Endothelial cell of umbilical vein (primary cell): Measurements from ENCODE around the gene ATF3. TPM values are rescaled to one million over a fixed set of nuclear protein-coding genes. Genes with fewer than 3 reads are reported as not detected.

Experiments used
- BruUV-seq: library from RNA; stranded (reverse); fragments of 400-500 nt; replicated peaks from 2 replicates; lab custom pipeline; 2021; lab: Mats Ljungman, UMichigan
- CTCF ChIA-PET: fragments of 300-600, 350-600 bp; sonication (Branson Sonifier 250); formaldehyde crosslinking; loops from one replicate; lab custom pipeline; 2021; ENCODE audit warnings: antibody characterized with exemption, inconsistent platforms; lab: Charles Lee
- POLR2A ChIA-PET: fragments of 300-600, 350-600 bp; sonication (Branson Sonifier 250); formaldehyde crosslinking; loops from one replicate; lab custom pipeline; 2021; ENCODE audit warnings: antibody characterized with exemption, inconsistent platforms; lab: Charles Lee
- DNase-seq: peaks from one replicate; pipeline ENCODE4 v3.0.0-alpha.2; 2011; ENCODE audit warnings: low read depth, low spot score
- FAIRE-seq: peaks from 2 replicates; lab custom pipeline; 2011; peaks lifted over from hg19 to GRCh38; lab: Jason Lieb, UNC
- H2AFZ ChIP-seq: 2 replicates; pipeline ENCODE4 v1.6.0; 2012; ENCODE audit warnings: low read depth, low read length, control low read depth, inconsistent platforms
- H3K27ac ChIP-seq: 2 replicates; pipeline ENCODE4 v1.5.1; 2011; ENCODE audit warnings: low read depth, mild to moderate bottlenecking, control low read depth, low read length, moderate library complexity; ENCODE audit not compliant: insufficient read depth
- H3K27me3 ChIP-seq, 2 experiments: 2 replicates each; pipeline versions ENCODE4 v1.6.0 to v1.6.1; 2011; ENCODE audit warnings: low read length in 2 of 2, mixed read lengths in 1 of 2; ENCODE audit not compliant: control insufficient read depth in 2 of 2, insufficient read depth in 2 of 2
- H3K36me3 ChIP-seq, 2 experiments: 2 replicates in 1 of 2; 3 replicates in 1 of 2; pipeline ENCODE4 v1.5.1; 2011; ENCODE audit warnings: low read length in 2 of 2, mild to moderate bottlenecking in 1 of 2, moderate library complexity in 1 of 2; ENCODE audit not compliant: control insufficient read depth in 2 of 2, insufficient read depth in 2 of 2; ENCODE audit errors: extremely low read depth in 1 of 2
- H3K4me1 ChIP-seq: 3 replicates; pipeline ENCODE4 v1.5.1; 2011; ENCODE audit warnings: mild to moderate bottlenecking, low read length; ENCODE audit not compliant: control insufficient read depth, insufficient read depth; ENCODE audit errors: extremely low read depth
- H3K4me2 ChIP-seq: 2 replicates; pipeline ENCODE4 v1.6.1; 2011; ENCODE audit warnings: low read length, control low read depth, mixed read lengths; ENCODE audit not compliant: insufficient read depth
- H3K4me3 ChIP-seq, 3 experiments: fragments of 200-600 bp in 1 of 3; sonication (generic), shearing (Covaris generic) in 1 of 3; replicated peaks in 1 of 3; 2 replicates each; pipeline ENCODE4 v1.5.1; 2011 to 2016; ENCODE audit warnings: control low read depth in 3 of 3, low read length in 3 of 3, mild to moderate bottlenecking in 2 of 3, inconsistent platforms in 1 of 3, low read depth in 1 of 3, moderate library complexity in 1 of 3; ENCODE audit not compliant: insufficient read depth in 1 of 3
- H3K79me2 ChIP-seq: 2 replicates; pipeline ENCODE4 v1.6.0; 2012; ENCODE audit warnings: low read length, inconsistent platforms; ENCODE audit not compliant: control insufficient read depth, insufficient read depth
- H3K9ac ChIP-seq: replicated peaks from 2 replicates; pipeline ENCODE3; 2011; ENCODE audit warnings: low read length, control low read depth; ENCODE audit not compliant: insufficient read depth; ENCODE audit errors: extremely low read depth
- H3K9me1 ChIP-seq: replicated peaks from 3 replicates; pipeline ENCODE4 v1.6.0; 2011; ENCODE audit warnings: mild to moderate bottlenecking, low read length; ENCODE audit not compliant: control insufficient read depth, insufficient read depth; ENCODE audit errors: extremely low read depth
- H3K9me3 ChIP-seq: replicated peaks from 2 replicates; pipeline ENCODE4 v1.5.1; 2012; ENCODE audit warnings: low read length, inconsistent platforms; ENCODE audit not compliant: control insufficient read depth, insufficient read depth
- H4K20me1 ChIP-seq: replicated peaks from 2 replicates; pipeline ENCODE3; 2011; ENCODE audit warnings: mild to moderate bottlenecking, low read length; ENCODE audit not compliant: control insufficient read depth, insufficient read depth; ENCODE audit errors: extremely low read depth
- CTCF ChIP-seq, 2 donors: IDR thresholded peaks; 1 replicate in 1 of 2; 2 replicates in 1 of 2; pipeline ENCODE4 v1.5.1; 2011; ENCODE audit warnings: low read length in 2 of 2, mild to moderate bottlenecking in 2 of 2, moderate library complexity in 2 of 2, control low read depth in 1 of 2, inconsistent platforms in 1 of 2, low read depth in 1 of 2; ENCODE audit not compliant: insufficient read depth in 1 of 2; ENCODE audit errors: extremely low read depth in 1 of 2
- FOS ChIP-seq: IDR thresholded peaks from 2 replicates; pipeline ENCODE4 v1.6.1; 2011; ENCODE audit warnings: mild to moderate bottlenecking, low read length, moderate library complexity, borderline replicate concordance; ENCODE audit not compliant: insufficient read depth
- JUN ChIP-seq: IDR thresholded peaks from 2 replicates; pipeline ENCODE4 v1.6.1; 2011; ENCODE audit warnings: borderline replicate concordance, low read depth; ENCODE audit not compliant: insufficient read length, insufficient read depth
- MAX ChIP-seq: IDR thresholded peaks from 2 replicates; pipeline ENCODE4 v1.6.1; 2011; ENCODE audit not compliant: insufficient read depth, insufficient read length
- POLR2AphosphoS5 ChIP-seq: IDR thresholded peaks from 2 replicates; pipeline ENCODE4 v1.6.1; 2012; ENCODE audit warnings: low read depth, mild to moderate bottlenecking, control low read depth, low read length, moderate library complexity; ENCODE audit not compliant: insufficient read depth
- dilution Hi-C: fragments of 300-500 bp; cut with MboI; formaldehyde crosslinking; loops from one replicate; pipeline ENCODE4 v1.15.0; 2019; ENCODE audit warnings: low sequenced_read_pairs; ENCODE audit not compliant: extremely low pct_ligation_motif_present
- intact Hi-C: fragments of 100-400 bp; cut with micrococcal nuclease; formaldehyde crosslinking; loops from one replicate; pipeline ENCODE4 v1.10.0; 2022
- polyA plus RNA-seq, 4 experiments: library from polyadenylated mRNA; depleted of rRNA in 3 of 4; stranded (reverse) in 3 of 4; unstranded in 1 of 4; fragments of >200 nt; gene quantifications; 2 replicates each; pipeline versions ENCODE4 v1.2.1 to v1.2.3, GENCODE V29; 2011 to 2012; ENCODE audit warnings: missing spikeins in 1 of 4
- total RNA-seq: library from RNA; stranded (reverse); gene quantifications from 2 replicates; pipeline ENCODE4 v1.2.3, GENCODE V29; 2021

Gene ATF3
- total and polyA plus RNA-seq, 2 donors (not counting 3 experiments of a cell fraction or from before 2014, with no cell fraction given): 6.1 to 17.1 TPM

GRCh38 chr1:212649020-212649419 lies 40.5 kb downstream of the ATF3 start:
- no TSS peak for BruUV-seq

More at GRCh38 chr1:212649020-212649419, 40.5 kb downstream of the ATF3 start:
- H3K79me2 ChIP-seq: no peaks in the 10 kb centered on the region
- H3K27me3 ChIP-seq: peaks cover 0 to 3% of the 10 kb centered on the region in 2 experiments
- ChIA-PET CTCF (interaction anchor here (1.3 to 2.8 kb wide), 4 partner anchors 16 to 193 kb away, joined by 3 to 17 read pairs (median 6); no protein-coding TSS in a partner anchor), POLR2A (no interaction called here)
- dilution Hi-C loops (no loop called here), intact Hi-C loops (no loop called here)
- no peak overlapping the region for H2AFZ ChIP-seq
- DNase-seq (no peak), FAIRE-seq (no peak)
- no peak for TF ChIP-seq MAX
- no peak for TF ChIP-seq JUN
- no peak for TF ChIP-seq CTCF (IDR thresholded peaks at IDR 0.05; ENCODE audit: extremely low read depth in 1 of 2, insufficient read depth in 1 of 2, low read depth in 1 of 2, low read length in 2 of 2)
- no peak for TF ChIP-seq POLR2AphosphoS5
- no peak for TF ChIP-seq FOS
- no peak overlapping the region for H3K4me2 ChIP-seq
- H3K9ac ChIP-seq: no peak overlapping the region
- H4K20me1 ChIP-seq: no peaks in the 10 kb centered on the region
- no peaks in the 10 kb centered on the region for H3K9me3 ChIP-seq
- no peak overlapping the region for H3K4me3 ChIP-seq
- no peaks in the 10 kb centered on the region for H3K36me3 ChIP-seq
- H3K4me1 ChIP-seq: peaks cover 10% of the 10 kb centered on the region
- no peaks in the 10 kb centered on the region for H3K9me1 ChIP-seq
- no peak overlapping the region for H3K27ac ChIP-seq
